Breast epithelium (tissue), 4 donors: ENCODE results near the gene VPS37D. TPM values are rescaled to one million over a fixed set of nuclear protein-coding genes. Genes with fewer than 3 reads are reported as not detected.
A peak's percentile ranks its signal among the peaks of the same experiment; 100 is the strongest.

Experiments
- DNase-seq, 2 donors: peaks; one replicate each; pipeline ENCODE4 v3.0.0-alpha.2; 2019; ENCODE audit warnings: low spot score in 2 of 2
- H3K27ac ChIP-seq, 2 donors: fragments of 200-600 bp; sonication (generic) in 1 of 2; one replicate each; pipeline ENCODE4 v1.5.1; 2016 to 2019; ENCODE audit warnings: mild to moderate bottlenecking in 1 of 2
- H3K27me3 ChIP-seq, 2 donors: fragments of 200-600 bp; sonication (generic) in 1 of 2; one replicate each; pipeline versions ENCODE4 v1.5.1 to v1.6.0; 2017 to 2019; ENCODE audit warnings: control low read depth in 1 of 2, mild to moderate bottlenecking in 1 of 2
- H3K36me3 ChIP-seq: fragments of 200-600 bp; one replicate; pipeline ENCODE4 v1.5.1; 2019
- H3K4me1 ChIP-seq, 2 donors: fragments of 200-600 bp; sonication (generic); one replicate each; pipeline ENCODE4 v1.5.1; 2016 to 2019; ENCODE audit warnings: control low read depth in 1 of 2
- H3K4me3 ChIP-seq, 3 donors: fragments of 200-600 bp; sonication (generic); 1 replicate in 2 of 3; 2 replicates in 1 of 3; pipeline ENCODE4 v1.5.1; 2016 to 2019; ENCODE audit warnings: mild to moderate bottlenecking in 3 of 3, moderate library complexity in 2 of 3
- H3K9me3 ChIP-seq, 2 donors: fragments of 200-600 bp; sonication (generic) in 1 of 2; one replicate each; pipeline ENCODE4 v1.5.1; 2016 to 2019; ENCODE audit warnings: control low read depth in 1 of 2
- POLR2A ChIP-seq: fragments of 450-650 bp; IDR thresholded peaks from one replicate; pipeline ENCODE4 v1.6.1; 2016; ENCODE audit warnings: antibody characterized with exemption, mild to moderate bottlenecking, moderate library complexity
- POLR2AphosphoS5 ChIP-seq, 3 donors: sonication (generic); formaldehyde crosslinking; IDR thresholded peaks; one replicate each; pipeline ENCODE4 v1.6.1; 2017; ENCODE audit warnings: antibody characterized with exemption in 3 of 3
- intact Hi-C: fragments of 100-400 bp; cut with DNase I; formaldehyde crosslinking; loops from one replicate; pipeline ENCODE4 v1.15.1; 2023; ENCODE audit warnings: low total_unique reads
- total RNA-seq, 3 donors: library from RNA; depleted of rRNA; stranded (reverse); fragments of >200 nt; gene quantifications; one replicate each; pipeline ENCODE4 v1.1.0, GENCODE V29; 2016
- TF ChIP-seq, protein P1 (sequence below), 3 donors: fragments of 450-650 bp; IDR thresholded peaks; one replicate each; pipeline ENCODE4 v1.5.1; 2016 to 2017; ENCODE audit warnings: antibody characterized with exemption in 3 of 3, mild to moderate bottlenecking in 3 of 3, moderate library complexity in 3 of 3

Gene VPS37D
- total RNA-seq, 3 donors from 2014 or later, result 3.5 to 5.9 (median 3.8) TPM

GRCh38 chr7:73668103-73668885 lies 663 bp downstream of the VPS37D start:
- peak overlapping the region; percentile 35 to 40 for H3K27ac ChIP-seq
- no peaks in the 10 kb centered on the region for H3K27me3 ChIP-seq

GRCh38 chr7:73668886-73669230 lies 1.2 kb downstream of the VPS37D start:
- Histone ChIP-seq H3K36me3 (no peaks in the 10 kb centered on the region), H3K4me1 (no peaks in the 10 kb centered on the region), H3K4me3 (peak overlapping the region; percentile 44 to 97 (median 72)), H3K27me3 (no peaks in the 10 kb centered on the region), H3K9me3 (no peaks in the 10 kb centered on the region), H3K27ac (no peak overlapping the region)
- intact Hi-C loops, result no loop called here
- DNase-seq, result no peak
- TF ChIP-seq POLR2A, result no peak
- TF ChIP-seq, protein P1, sequence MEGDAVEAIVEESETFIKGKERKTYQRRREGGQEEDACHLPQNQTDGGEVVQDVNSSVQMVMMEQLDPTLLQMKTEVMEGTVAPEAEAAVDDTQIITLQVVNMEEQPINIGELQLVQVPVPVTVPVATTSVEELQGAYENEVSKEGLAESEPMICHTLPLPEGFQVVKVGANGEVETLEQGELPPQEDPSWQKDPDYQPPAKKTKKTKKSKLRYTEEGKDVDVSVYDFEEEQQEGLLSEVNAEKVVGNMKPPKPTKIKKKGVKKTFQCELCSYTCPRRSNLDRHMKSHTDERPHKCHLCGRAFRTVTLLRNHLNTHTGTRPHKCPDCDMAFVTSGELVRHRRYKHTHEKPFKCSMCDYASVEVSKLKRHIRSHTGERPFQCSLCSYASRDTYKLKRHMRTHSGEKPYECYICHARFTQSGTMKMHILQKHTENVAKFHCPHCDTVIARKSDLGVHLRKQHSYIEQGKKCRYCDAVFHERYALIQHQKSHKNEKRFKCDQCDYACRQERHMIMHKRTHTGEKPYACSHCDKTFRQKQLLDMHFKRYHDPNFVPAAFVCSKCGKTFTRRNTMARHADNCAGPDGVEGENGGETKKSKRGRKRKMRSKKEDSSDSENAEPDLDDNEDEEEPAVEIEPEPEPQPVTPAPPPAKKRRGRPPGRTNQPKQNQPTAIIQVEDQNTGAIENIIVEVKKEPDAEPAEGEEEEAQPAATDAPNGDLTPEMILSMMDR (IDR thresholded peaks at IDR 0.05), result no peak
- TF ChIP-seq POLR2AphosphoS5 (IDR thresholded peaks at IDR 0.05), result no peak

More at GRCh38 chr7:73668103-73668885, 663 bp downstream of the VPS37D start:
- H3K4me3 ChIP-seq, result peak overlapping the region; percentile 44 to 97 (median 72)
- DNase-seq, result no peak
- no peaks in the 10 kb centered on the region for H3K36me3 ChIP-seq
- no peaks in the 10 kb centered on the region for H3K4me1 ChIP-seq
- H3K9me3 ChIP-seq, result peaks cover 0 to 2% of the 10 kb centered on the region in 2 donors
- intact Hi-C loops, result no loop called here
- TF ChIP-seq POLR2A, result no peak
- TF ChIP-seq, protein P1 (IDR thresholded peaks at IDR 0.05), result no peak
- TF ChIP-seq POLR2AphosphoS5 (IDR thresholded peaks at IDR 0.05), result no peak

DNA sequence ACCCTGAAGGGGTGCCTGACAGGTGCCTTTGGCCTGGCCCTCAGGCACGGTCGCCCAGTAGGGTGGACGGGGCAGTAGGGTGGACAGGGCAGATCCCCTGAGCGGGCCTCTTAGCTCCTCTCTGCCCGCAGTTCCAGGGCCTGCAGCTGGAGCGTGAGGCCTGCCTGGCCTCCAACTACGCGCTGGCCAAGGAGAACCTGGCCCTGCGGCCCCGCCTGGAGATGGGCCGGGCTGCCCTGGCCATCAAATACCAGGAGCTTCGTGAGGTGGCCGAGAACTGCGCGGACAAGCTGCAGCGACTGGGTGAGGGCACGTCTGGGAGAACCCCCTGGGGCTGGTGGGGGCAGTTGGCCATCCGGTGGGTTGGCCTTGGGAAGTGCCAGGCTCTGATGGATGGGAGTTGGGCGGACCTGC lies 1.7 kb downstream of the VPS37D start:
- TF ChIP-seq POLR2A (no peak), POLR2AphosphoS5 (IDR thresholded peaks at IDR 0.05) (no peak)
- TF ChIP-seq, protein P1 (IDR thresholded peaks at IDR 0.05), result no peak

GRCh38 chr7:73669858-73670385 lies 2.3 kb downstream of the VPS37D start:
- TF ChIP-seq, protein P1 (IDR thresholded peaks at IDR 0.05), result no peak
- TF ChIP-seq POLR2A, result no peak
- TF ChIP-seq POLR2AphosphoS5 (IDR thresholded peaks at IDR 0.05), result no peak
- DNase-seq, result no peak
- Histone ChIP-seq H3K27me3 (no peaks in the 10 kb centered on the region), H3K27ac (no peak overlapping the region), H3K4me3 (no peak overlapping the region), H3K9me3 (no peaks in the 10 kb centered on the region), H3K36me3 (no peaks in the 10 kb centered on the region), H3K4me1 (no peaks in the 10 kb centered on the region)
- intact Hi-C loops, result no loop called here

More for the DNA sequence above, 1.7 kb downstream of the VPS37D start:
- Histone ChIP-seq H3K4me3 (peak overlapping the region in 1 of 3 donors; percentile 97), H3K9me3 (no peaks in the 10 kb centered on the region), H3K4me1 (no peaks in the 10 kb centered on the region), H3K36me3 (no peaks in the 10 kb centered on the region), H3K27ac (no peak overlapping the region), H3K27me3 (no peaks in the 10 kb centered on the region)
- intact Hi-C loops, result no loop called here
- DNase-seq, result no peak

GRCh38 chr7:73671322-73671661 lies 3.7 kb downstream of the VPS37D start:
- H3K4me1 ChIP-seq, result no peaks in the 10 kb centered on the region
- no peak for DNase-seq
- TF ChIP-seq POLR2A (no peak), POLR2AphosphoS5 (IDR thresholded peaks at IDR 0.05) (no peak)
- TF ChIP-seq, protein P1 (IDR thresholded peaks at IDR 0.05), result no peak
- H3K27ac ChIP-seq, result no peak overlapping the region
- no peaks in the 10 kb centered on the region for H3K36me3 ChIP-seq
- H3K4me3 ChIP-seq, result no peak overlapping the region
- H3K9me3 ChIP-seq, result no peaks in the 10 kb centered on the region
- intact Hi-C loops, result no loop called here
- no peaks in the 10 kb centered on the region for H3K27me3 ChIP-seq
